CD14-positive monocyte (primary cell): Measurements from ENCODE around the gene FABP2. TPM values are rescaled to one million over a fixed set of nuclear protein-coding genes. Genes with fewer than 3 reads are reported as not detected.
"Not testable (repeated sequence)": the region's sequence is repeated elsewhere in the genome, so short reads cannot be mapped to it uniquely, and the experiment has no call there.

ENCODE experiments used
- DNase-seq, 3 donors: peaks; one replicate each; pipeline ENCODE4 v3.0.0-alpha.2; 2011 to 2022
- H2AFZ ChIP-seq: 2 replicates; pipeline ENCODE4 v1.6.0; 2012; ENCODE audit warnings: mild to moderate bottlenecking, low read depth, low read length, inconsistent platforms; ENCODE audit not compliant: insufficient read depth, poor library complexity, severe bottlenecking
- H3K27ac ChIP-seq, 2 donors: 1 replicate in 1 of 2; 2 replicates in 1 of 2; pipeline ENCODE4 v1.5.1; 2012 to 2013; ENCODE audit warnings: low read length in 2 of 2, control low read depth in 1 of 2, inconsistent platforms in 1 of 2, low read depth in 1 of 2, mild to moderate bottlenecking in 1 of 2
- H3K27me3 ChIP-seq, 2 donors: one replicate each; pipeline versions ENCODE4 v1.6.0 to v1.6.1; 2011 to 2013; ENCODE audit warnings: low read length in 2 of 2; ENCODE audit not compliant: control insufficient read depth in 2 of 2, insufficient read depth in 2 of 2
- H3K36me3 ChIP-seq, 2 donors: replicated peaks in 1 of 2; 1 replicate in 1 of 2; 2 replicates in 1 of 2; pipeline versions ENCODE4 v1.5.1 to v1.6.1; 2012 to 2013; ENCODE audit warnings: low read length in 2 of 2, control low read depth in 1 of 2, inconsistent platforms in 1 of 2, mild to moderate bottlenecking in 1 of 2; ENCODE audit not compliant: insufficient read depth in 2 of 2, control insufficient read depth in 1 of 2
- H3K4me1 ChIP-seq, 2 donors: 1 replicate in 1 of 2; 2 replicates in 1 of 2; pipeline versions ENCODE4 v1.5.1 to v1.6.1; 2012 to 2013; ENCODE audit warnings: low read length in 2 of 2, control low read depth in 1 of 2, inconsistent platforms in 1 of 2, mild to moderate bottlenecking in 1 of 2, moderate library complexity in 1 of 2; ENCODE audit not compliant: insufficient read depth in 2 of 2, control insufficient read depth in 1 of 2
- H3K4me2 ChIP-seq: replicated peaks from 2 replicates; pipeline ENCODE3; 2012; ENCODE audit warnings: low read length, moderate library complexity, mild to moderate bottlenecking; ENCODE audit not compliant: poor library complexity, severe bottlenecking; ENCODE audit errors: extremely low read depth
- H3K4me3 ChIP-seq, 3 experiments: fragments of 200-600 bp in 1 of 3; sonication (generic) in 1 of 3; replicated peaks in 1 of 3; 1 replicate in 2 of 3; 2 replicates in 1 of 3; pipeline ENCODE4 v1.5.1; 2011 to 2013; ENCODE audit warnings: low read length in 3 of 3, mild to moderate bottlenecking in 3 of 3, control low read depth in 2 of 3, low read depth in 2 of 3, inconsistent platforms in 1 of 3, moderate library complexity in 1 of 3
- H3K79me2 ChIP-seq: 2 replicates; pipeline ENCODE4 v1.6.0; 2012; ENCODE audit warnings: mild to moderate bottlenecking, control low read depth, inconsistent platforms, low read length, moderate library complexity; ENCODE audit not compliant: insufficient read depth
- H3K9ac ChIP-seq: 2 replicates; pipeline ENCODE4 v1.6.0; 2017; ENCODE audit warnings: low read length, mild to moderate bottlenecking; ENCODE audit not compliant: insufficient read depth, poor library complexity, severe bottlenecking
- H3K9me3 ChIP-seq, 2 donors: replicated peaks in 1 of 2; 1 replicate in 1 of 2; 2 replicates in 1 of 2; pipeline versions ENCODE4 v1.5.1 to v1.6.1; 2012 to 2013; ENCODE audit warnings: low read length in 2 of 2, control low read depth in 1 of 2; ENCODE audit not compliant: control insufficient read depth in 1 of 2, insufficient read depth in 1 of 2
- H4K20me1 ChIP-seq: 2 replicates; pipeline ENCODE4 v1.6.0; 2012; ENCODE audit warnings: mild to moderate bottlenecking, low read length, control low read depth, moderate library complexity; ENCODE audit not compliant: insufficient read depth
- H3K27ac Mint-ChIP-seq, 7 donors: one replicate each; pipeline ENCODE4 v1.8.0; 2020; ENCODE audit warnings: mild to moderate bottlenecking in 7 of 7, mixed read lengths in 7 of 7, moderate library complexity in 6 of 7, inconsistent platforms in 2 of 7
- H3K27me3 Mint-ChIP-seq, 3 donors: one replicate each; pipeline ENCODE4 v1.8.0; 2021 to 2022; ENCODE audit warnings: low read depth in 3 of 3, mild to moderate bottlenecking in 3 of 3, mixed read lengths in 3 of 3, moderate library complexity in 3 of 3, inconsistent platforms in 1 of 3
- H3K36me3 Mint-ChIP-seq, 2 donors: one replicate each; pipeline ENCODE4 v1.8.0; 2020; ENCODE audit warnings: mixed read lengths in 2 of 2, inconsistent platforms in 1 of 2, mild to moderate bottlenecking in 1 of 2
- H3K4me1 Mint-ChIP-seq: one replicate; pipeline ENCODE4 v1.8.0; 2020; ENCODE audit warnings: mild to moderate bottlenecking, mixed read lengths
- H3K4me3 Mint-ChIP-seq, 2 donors: one replicate each; pipeline ENCODE4 v1.8.0; 2020; ENCODE audit warnings: mild to moderate bottlenecking in 2 of 2, mixed read lengths in 2 of 2, moderate library complexity in 1 of 2
- H3K9me3 Mint-ChIP-seq, 7 donors: one replicate each; pipeline ENCODE4 v1.8.0; 2020 to 2022; ENCODE audit warnings: mixed read lengths in 7 of 7, mild to moderate bottlenecking in 6 of 7, moderate library complexity in 6 of 7, inconsistent platforms in 2 of 7
- CTCF ChIP-seq: fragments of 200-600 bp; IDR thresholded peaks from one replicate; pipeline ENCODE4 v1.8.0; 2022; ENCODE audit warnings: antibody characterized with exemption, mild to moderate bottlenecking
- WGBS: methylation state at CpG from one replicate; pipeline ENCODE4 v1.1.5; 2013; ENCODE audit warnings: missing lambda C conversion rate; ENCODE audit not compliant: insufficient coverage; 5-methylcytosine and 5-hydroxymethylcytosine counted together
- intact Hi-C, 2 donors: fragments of 100-400 bp; cut with micrococcal nuclease; formaldehyde crosslinking; loops; one replicate each; pipeline versions ENCODE4 v1.15.0 to v1.15.1; 2023
- polyA minus RNA-seq: library from RNA; depleted of rRNA, polyadenylated mRNA; stranded (reverse); fragments of >200 nt; gene quantifications from 2 replicates; pipeline ENCODE4 v1.2.3, GENCODE V29; 2012
- polyA plus RNA-seq, 3 donors: library from polyadenylated mRNA; depleted of rRNA in 1 of 3; unstranded in 2 of 3; stranded (reverse) in 1 of 3; fragments of 300-500 nt in 2 of 3; fragments of >200 nt in 1 of 3; fragmentation: Illumina TruSeq in 2 of 3; gene quantifications; 1 replicate in 2 of 3; 2 replicates in 1 of 3; pipeline ENCODE4 v1.2.3, GENCODE V29; 2012 to 2021
- total RNA-seq, 12 experiments: library from RNA in 1 of 12; stranded (reverse) in 1 of 12; fragments of 120-200 nt in 1 of 12; gene quantifications; one replicate each; pipeline ENCODE4 v1.2.4 and lab custom pipeline; 2013 to 2026; ENCODE audit warnings: mixed read lengths in 6 of 12, inconsistent platforms in 1 of 12

Gene FABP2
- total RNA-seq (2013) = 0.04 TPM
- not detected for polyA plus RNA-seq
- polyA minus RNA-seq = not detected in 2 replicates
- 0 to 0.75 (median 0.07) reads per million in 11 experiments for total RNA-seq (lab: John Stamatoyannopoulos, UW)

DNA sequence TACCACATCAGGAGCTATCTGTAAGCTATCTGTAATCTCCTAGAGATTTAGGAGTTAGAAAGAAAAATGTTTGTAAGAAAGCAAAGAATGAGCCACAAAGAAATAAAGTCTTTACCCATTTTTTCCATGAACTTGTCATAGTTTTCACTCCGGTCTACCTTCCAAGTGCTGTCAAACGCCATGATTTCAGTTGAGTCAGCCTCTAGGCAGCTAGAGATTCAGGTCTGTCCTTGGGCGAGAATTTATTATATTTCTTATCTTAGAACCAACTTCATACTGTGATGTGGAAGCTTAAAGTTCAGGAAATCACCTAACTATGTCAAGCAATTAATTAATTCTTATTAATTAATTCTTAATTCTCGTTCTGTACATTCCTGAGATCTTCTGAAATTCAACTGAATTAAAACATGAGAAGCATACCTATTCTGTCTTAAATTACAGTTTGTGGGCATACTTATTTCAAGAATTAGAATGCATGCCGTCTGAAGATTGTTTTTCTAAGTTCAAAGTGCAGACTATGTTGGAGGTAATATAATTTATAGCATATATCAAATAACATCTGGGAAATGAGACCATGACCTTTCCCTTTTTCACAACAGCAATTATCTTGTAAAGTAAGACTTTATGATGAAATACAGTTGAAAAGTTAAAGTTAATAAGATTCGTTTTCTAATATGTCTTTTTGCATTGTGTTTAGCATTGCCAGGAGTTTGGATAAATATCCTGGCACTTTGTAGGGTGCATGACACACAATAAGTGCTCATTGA lies at the start of gene FABP2:
FABP2 (minus strand) TSS at position 218 of the 767 bp plus-strand sequence; CDS start at position 182, 36 bp downstream.
- Histone ChIP-seq H3K36me3 (no peaks in the 10 kb centered on the region), H2AFZ (no peak within 1 kb of the TSS), H3K27ac (no peak within 1 kb of the TSS), H3K4me1 (no peaks in the 10 kb centered on the region), H3K9me3 (no peaks in the 10 kb centered on the region), H3K4me2 (no peak within 1 kb of the TSS), H3K79me2 (no peaks in the 10 kb centered on the region), H4K20me1 (no peaks in the 10 kb centered on the region), H3K27me3 (no peaks in the 10 kb centered on the region), H3K4me3 (no peak within 1 kb of the TSS), H3K9ac (no peak within 1 kb of the TSS)
- no peak for DNase-seq
- intact Hi-C loops = no loop called here
- H3K9me3 Mint-ChIP-seq = no peaks in the 10 kb centered on the region
- no peak within 1 kb of the TSS for H3K4me3 Mint-ChIP-seq
- H3K4me1 Mint-ChIP-seq = no peaks in the 10 kb centered on the region
- H3K27me3 Mint-ChIP-seq = peaks cover 0 to 9% (median 0%) of the 10 kb centered on the region in 3 donors
- H3K36me3 Mint-ChIP-seq = no peaks in the 10 kb centered on the region
- H3K27ac Mint-ChIP-seq = no peak within 1 kb of the TSS
- 100% methylated on average over 3 of the region's 6 CpGs for WGBS
- TF ChIP-seq CTCF = no peak

DNA sequence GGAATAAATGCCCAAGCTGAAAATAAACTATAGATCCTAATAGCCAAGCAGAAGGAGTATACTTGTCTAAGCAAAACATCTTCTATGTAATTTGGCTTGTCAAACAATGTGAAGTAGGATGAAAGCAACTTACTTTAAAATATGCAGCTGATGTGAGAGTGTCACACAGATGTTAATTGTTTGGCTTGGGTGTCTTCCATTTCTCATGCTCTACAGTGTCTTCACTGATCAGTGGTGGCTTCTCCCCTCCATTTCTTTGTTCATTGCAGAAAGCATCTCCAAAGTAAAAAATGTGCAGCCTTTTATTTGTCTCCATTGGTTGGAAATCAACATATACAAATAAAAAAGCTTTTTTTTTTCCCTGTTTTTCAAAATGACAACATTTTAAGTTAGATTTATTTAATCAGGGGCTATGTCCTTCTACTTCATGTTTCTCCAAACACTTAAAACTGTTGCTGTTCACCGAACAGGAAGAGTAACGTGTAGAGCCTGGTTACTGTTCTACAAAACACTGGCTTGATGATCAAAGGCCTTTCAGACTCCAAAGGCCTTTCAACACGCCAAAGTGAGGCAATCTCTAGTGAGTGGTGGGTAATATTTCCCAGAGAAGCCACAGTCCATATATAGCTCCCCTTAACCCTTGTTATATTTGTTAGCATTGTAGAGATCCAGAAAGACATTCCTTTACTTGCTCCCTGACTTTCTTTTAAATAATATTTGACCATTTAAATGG lies 49.2 kb upstream of the FABP2 start:
- H3K36me3 ChIP-seq, H3K9me3 ChIP-seq, H3K9me3 Mint-ChIP-seq, intact Hi-C loops, H3K4me3 ChIP-seq, H3K4me3 Mint-ChIP-seq, H3K27me3 ChIP-seq, H3K27me3 Mint-ChIP-seq, H3K27ac ChIP-seq, H3K9ac ChIP-seq, H3K36me3 Mint-ChIP-seq, H3K79me2 ChIP-seq, H4K20me1 ChIP-seq, DNase-seq, H3K4me2 ChIP-seq, H2AFZ ChIP-seq: not testable (repeated sequence)
- no CpG with 5 or more reads among the region's 3 CpGs for WGBS
- H3K4me1 Mint-ChIP-seq = peaks cover 15% of the 10 kb centered on the region
- H3K27ac Mint-ChIP-seq = peak overlapping the region in 4 of 7 donors; percentile 6 to 79 (median 40)
- peaks cover 14 to 15% of the 10 kb centered on the region in 2 donors for H3K4me1 ChIP-seq

DNA sequence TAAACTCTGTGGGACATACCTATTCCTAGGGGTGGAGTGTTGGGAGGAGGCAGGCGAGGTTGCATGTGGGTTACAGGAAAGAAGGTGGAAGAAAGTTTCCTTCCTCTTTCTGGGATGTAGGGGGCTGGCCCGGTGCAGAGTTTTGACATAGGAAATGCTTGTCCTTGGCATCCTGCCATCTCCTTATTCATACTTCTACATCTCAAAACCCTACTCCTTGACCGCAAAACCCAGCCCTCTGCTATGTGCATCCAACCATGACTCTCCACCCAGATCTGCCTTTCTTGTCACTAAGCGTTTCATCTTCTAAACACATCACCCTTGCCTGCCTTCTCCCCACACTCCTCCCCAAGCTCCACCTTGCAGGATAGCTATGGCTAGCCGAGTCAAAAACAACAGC lies 48.5 kb upstream of the FABP2 start:
- intact Hi-C loops, H3K4me3 ChIP-seq, H4K20me1 ChIP-seq, H3K9me3 ChIP-seq, H3K27me3 Mint-ChIP-seq, H3K36me3 Mint-ChIP-seq, H3K4me2 ChIP-seq, H3K9me3 Mint-ChIP-seq, H3K27ac ChIP-seq, H3K79me2 ChIP-seq, H3K27me3 ChIP-seq, H3K36me3 ChIP-seq, H3K9ac ChIP-seq, H2AFZ ChIP-seq: not testable (repeated sequence)
- Mint-ChIP-seq H3K27ac (peak overlapping the region in 6 of 7 donors; percentile 6 to 79 (median 44)), H3K4me3 (peak overlapping the region in 1 of 2 donors; percentile 66), H3K4me1 (peaks cover 15% of the 10 kb centered on the region)
- H3K4me1 ChIP-seq = peaks cover 14 to 15% of the 10 kb centered on the region in 2 donors
- no CpG with 5 or more reads among the region's 5 CpGs for WGBS
- peak; percentile 63 to 75 (median 67) for DNase-seq
